Ishikawa (cell line): ENCODE measurements around the gene POLR1B.

ENCODE experiments used
- CEBPB ChIP-seq: IDR thresholded peaks from 2 replicates; pipeline ENCODE4 v1.6.1; 2012
- CREB1 ChIP-seq: IDR thresholded peaks from 2 replicates; pipeline ENCODE4 v1.6.1; 2012; ENCODE audit warnings: low read depth
- EGR1 ChIP-seq: IDR thresholded peaks from 2 replicates; pipeline ENCODE4 v1.6.1; 2012
- EP300 ChIP-seq: IDR thresholded peaks from 2 replicates; pipeline ENCODE4 v1.6.1; 2012; ENCODE audit warnings: borderline replicate concordance
- FOXM1 ChIP-seq: IDR thresholded peaks from 2 replicates; pipeline ENCODE4 v1.6.1; 2012; ENCODE audit warnings: low read depth, borderline replicate concordance
- NFIC ChIP-seq: IDR thresholded peaks from 2 replicates; pipeline ENCODE4 v1.6.1; 2012
- RAD21 ChIP-seq: IDR thresholded peaks from 2 replicates; pipeline ENCODE4 v1.6.1; 2012; ENCODE audit warnings: low read depth
- TAF1 ChIP-seq: IDR thresholded peaks from 2 replicates; pipeline ENCODE4 v1.6.1; 2012; ENCODE audit warnings: low read depth, mild to moderate bottlenecking
- TCF12 ChIP-seq: IDR thresholded peaks from 2 replicates; pipeline ENCODE4 v1.6.1; 2012; ENCODE audit warnings: low read depth
- TEAD4 ChIP-seq: IDR thresholded peaks from 2 replicates; pipeline ENCODE4 v1.6.1; 2012
- YY1 ChIP-seq: IDR thresholded peaks from 2 replicates; pipeline ENCODE4 v1.6.1; 2012; ENCODE audit warnings: low read depth
- ZBTB7A ChIP-seq: IDR thresholded peaks from 2 replicates; pipeline ENCODE4 v1.6.1; 2012; ENCODE audit warnings: low read depth
- TF ChIP-seq, protein P1 (sequence below): IDR thresholded peaks from 2 replicates; pipeline ENCODE4 v1.6.1; 2012; ENCODE audit warnings: low read depth, mild to moderate bottlenecking
- TF ChIP-seq, protein P2 (sequence below): IDR thresholded peaks from 2 replicates; pipeline ENCODE4 v1.6.1; 2012
- TF ChIP-seq, protein P3 (sequence below): IDR thresholded peaks from 2 replicates; pipeline ENCODE4 v1.6.1; 2012

Gene POLR1B

DNA sequence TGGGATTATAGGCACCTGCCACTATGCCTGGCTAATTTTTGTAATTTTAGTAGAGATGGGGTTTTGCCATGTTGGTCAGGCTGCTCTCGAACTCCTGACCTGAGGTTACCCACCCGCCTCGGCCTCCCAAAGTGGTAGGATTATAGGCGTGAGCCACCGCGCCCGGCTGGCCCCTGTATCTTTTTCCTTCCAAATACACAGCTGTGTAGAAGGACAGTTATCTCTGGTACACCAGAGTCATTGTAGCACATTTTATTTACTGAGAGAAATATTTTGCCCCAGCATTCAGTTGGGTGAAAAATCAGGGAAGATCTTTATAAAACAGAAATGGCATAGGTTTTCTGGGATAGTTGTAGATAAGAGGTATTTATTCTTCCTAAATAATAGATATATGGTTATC, 23.5 kb upstream of the POLR1B start:
- TF ChIP-seq YY1 (no peak), EGR1 (no peak), TAF1 (no peak)
- TF ChIP-seq, protein P1, sequence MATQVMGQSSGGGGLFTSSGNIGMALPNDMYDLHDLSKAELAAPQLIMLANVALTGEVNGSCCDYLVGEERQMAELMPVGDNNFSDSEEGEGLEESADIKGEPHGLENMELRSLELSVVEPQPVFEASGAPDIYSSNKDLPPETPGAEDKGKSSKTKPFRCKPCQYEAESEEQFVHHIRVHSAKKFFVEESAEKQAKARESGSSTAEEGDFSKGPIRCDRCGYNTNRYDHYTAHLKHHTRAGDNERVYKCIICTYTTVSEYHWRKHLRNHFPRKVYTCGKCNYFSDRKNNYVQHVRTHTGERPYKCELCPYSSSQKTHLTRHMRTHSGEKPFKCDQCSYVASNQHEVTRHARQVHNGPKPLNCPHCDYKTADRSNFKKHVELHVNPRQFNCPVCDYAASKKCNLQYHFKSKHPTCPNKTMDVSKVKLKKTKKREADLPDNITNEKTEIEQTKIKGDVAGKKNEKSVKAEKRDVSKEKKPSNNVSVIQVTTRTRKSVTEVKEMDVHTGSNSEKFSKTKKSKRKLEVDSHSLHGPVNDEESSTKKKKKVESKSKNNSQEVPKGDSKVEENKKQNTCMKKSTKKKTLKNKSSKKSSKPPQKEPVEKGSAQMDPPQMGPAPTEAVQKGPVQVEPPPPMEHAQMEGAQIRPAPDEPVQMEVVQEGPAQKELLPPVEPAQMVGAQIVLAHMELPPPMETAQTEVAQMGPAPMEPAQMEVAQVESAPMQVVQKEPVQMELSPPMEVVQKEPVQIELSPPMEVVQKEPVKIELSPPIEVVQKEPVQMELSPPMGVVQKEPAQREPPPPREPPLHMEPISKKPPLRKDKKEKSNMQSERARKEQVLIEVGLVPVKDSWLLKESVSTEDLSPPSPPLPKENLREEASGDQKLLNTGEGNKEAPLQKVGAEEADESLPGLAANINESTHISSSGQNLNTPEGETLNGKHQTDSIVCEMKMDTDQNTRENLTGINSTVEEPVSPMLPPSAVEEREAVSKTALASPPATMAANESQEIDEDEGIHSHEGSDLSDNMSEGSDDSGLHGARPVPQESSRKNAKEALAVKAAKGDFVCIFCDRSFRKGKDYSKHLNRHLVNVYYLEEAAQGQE, result no peak

DNA sequence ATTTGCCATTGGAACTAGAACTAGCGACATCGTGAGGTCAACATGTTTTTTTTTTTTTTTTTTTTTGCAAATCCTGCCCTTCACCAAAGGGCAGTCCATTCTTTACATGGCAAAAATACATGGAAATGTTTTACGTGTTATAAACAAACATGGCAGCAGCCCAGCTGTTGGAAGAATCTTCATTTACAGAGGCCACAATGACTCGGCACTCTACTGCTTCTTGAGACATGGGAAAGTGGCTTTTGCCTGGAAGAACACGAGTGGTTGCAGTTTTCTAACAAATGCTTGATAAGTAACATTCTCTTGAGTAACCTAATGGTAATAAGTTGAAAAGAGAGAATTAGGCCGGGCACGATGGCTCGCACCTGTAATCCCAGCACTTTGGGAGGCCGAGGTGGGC, 22.8 kb upstream of the POLR1B start:
- TF ChIP-seq EP300 (no peak), ZBTB7A (no peak), CREB1 (no peak)

DNA sequence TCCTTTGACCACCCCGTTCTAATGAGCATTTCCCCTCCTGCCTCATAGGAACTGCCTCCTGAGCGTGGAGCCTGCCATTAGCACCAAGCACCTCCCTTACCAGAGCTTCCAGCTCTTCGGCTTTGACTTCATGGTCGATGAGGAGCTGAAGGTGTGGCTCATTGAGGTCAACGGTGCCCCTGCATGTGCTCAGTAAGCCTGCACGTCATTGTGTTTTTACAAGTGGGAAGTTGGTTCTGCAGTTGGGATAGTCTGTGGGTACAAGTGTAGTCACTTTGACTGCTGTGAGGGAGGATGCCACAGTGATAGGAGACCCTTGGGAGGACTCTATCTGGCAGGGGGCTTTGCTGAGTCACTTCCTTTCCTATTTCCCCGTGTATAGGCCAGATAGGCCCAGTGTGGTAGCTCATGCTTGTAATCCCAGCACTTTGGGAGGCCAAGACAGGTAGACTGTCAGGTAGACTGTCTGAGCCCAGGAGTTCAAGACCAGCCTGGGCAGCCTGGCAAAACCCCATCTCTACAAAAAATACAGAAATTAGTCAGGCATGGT, 22.0 kb upstream of the POLR1B start:
- no peak for TF ChIP-seq FOXM1
- TF ChIP-seq EP300, result no peak
- no peak for TF ChIP-seq ZBTB7A
- TF ChIP-seq CEBPB, result no peak
- no peak for TF ChIP-seq CREB1
- no peak for TF ChIP-seq NFIC
- TF ChIP-seq TAF1, result no peak
- TF ChIP-seq, protein P2, sequence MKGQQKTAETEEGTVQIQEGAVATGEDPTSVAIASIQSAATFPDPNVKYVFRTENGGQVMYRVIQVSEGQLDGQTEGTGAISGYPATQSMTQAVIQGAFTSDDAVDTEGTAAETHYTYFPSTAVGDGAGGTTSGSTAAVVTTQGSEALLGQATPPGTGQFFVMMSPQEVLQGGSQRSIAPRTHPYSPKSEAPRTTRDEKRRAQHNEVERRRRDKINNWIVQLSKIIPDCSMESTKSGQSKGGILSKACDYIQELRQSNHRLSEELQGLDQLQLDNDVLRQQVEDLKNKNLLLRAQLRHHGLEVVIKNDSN, result no peak
- TF ChIP-seq, protein P3, sequence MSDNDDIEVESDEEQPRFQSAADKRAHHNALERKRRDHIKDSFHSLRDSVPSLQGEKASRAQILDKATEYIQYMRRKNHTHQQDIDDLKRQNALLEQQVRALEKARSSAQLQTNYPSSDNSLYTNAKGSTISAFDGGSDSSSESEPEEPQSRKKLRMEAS, result no peak
- TF ChIP-seq YY1, result no peak

DNA sequence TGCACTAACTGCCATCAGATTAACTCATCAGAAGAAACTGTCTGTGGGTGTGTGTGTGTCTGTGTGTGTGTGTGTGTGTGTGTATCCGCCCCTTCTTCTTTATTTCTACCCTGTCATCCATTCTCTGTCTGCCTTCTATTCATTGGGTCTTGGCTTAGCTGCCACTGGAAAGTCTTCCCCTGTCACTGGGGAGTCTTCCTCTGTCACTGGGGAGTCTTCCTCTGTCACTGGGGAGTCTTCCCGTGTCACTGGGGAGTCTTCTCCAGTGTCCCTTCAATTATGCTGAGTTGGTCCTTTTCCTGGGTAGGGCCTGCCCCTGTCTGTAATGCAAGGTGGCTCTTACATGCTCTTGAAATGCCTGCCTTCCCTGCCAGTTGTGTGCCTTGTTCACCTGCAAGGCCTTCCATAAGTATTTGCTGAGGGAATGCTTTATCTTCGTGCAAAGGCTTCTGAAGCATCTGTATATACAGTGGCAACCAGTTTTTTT, 18.9 kb upstream of the POLR1B start:
- TF ChIP-seq NFIC (no peak), EGR1 (no peak)

DNA sequence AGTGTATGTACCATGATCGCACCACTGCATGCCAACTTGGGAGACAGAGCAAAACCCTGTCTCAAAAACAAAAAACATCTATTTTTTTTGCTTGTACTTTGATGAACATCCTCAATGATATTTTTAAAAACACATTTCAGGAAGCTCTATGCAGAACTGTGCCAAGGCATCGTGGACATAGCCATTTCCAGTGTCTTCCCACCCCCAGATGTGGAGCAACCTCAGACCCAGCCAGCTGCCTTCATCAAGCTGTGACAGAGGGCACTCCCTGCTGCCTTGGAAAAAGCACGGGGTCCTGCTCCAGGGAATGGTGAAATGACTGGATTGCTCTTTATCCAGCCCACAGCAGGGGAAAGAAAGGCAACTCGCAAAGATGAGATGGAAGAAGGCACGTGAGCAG, 13.7 kb upstream of the POLR1B start:
- TF ChIP-seq TAF1 (no peak), CEBPB (no peak), EGR1 (no peak), EP300 (no peak), NFIC (no peak)

DNA sequence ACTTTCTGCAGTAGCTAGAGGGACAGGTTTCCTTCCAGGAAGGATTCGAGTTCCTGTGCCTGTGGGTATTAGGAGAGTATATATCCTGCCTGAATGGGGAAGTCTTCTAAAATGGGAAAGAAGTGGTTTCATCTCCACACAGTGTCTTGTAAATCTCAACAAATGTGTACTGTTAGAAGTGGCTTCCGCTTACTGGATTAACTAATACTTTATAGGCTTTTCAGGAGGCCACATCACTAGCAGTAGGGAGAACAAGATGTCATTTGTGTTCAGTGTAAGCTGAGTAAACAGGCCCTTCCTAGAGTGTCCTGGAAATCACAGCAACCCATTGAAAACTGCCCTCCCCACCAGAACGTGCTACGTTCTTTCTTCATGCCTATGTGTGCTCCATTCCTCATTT, 12.5 kb upstream of the POLR1B start:
- TF ChIP-seq TEAD4 (no peak), NFIC (no peak), CEBPB (no peak), TAF1 (no peak), EGR1 (no peak)

DNA sequence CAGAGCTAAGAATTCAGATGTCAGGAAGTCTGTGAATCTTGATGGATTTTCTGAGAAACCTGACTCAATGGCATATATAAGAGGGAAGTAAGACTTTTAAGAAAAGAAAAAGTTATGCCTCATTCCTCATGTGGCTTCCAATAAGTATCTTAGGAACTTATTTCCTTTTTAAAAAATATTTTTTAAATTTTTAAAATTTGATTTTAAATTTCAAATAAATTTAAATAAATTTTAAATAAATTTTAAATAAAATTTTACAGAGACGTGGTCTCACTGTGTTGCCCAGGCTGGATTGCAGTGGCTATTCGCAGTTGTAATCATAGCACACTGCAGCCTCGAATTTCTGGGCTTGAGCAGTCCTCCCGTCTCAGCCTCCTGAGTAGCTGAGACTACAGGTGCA, 11.5 kb upstream of the POLR1B start:
- TF ChIP-seq EP300 (no peak), YY1 (no peak), CREB1 (no peak), TAF1 (no peak), RAD21 (no peak), TEAD4 (no peak)

DNA sequence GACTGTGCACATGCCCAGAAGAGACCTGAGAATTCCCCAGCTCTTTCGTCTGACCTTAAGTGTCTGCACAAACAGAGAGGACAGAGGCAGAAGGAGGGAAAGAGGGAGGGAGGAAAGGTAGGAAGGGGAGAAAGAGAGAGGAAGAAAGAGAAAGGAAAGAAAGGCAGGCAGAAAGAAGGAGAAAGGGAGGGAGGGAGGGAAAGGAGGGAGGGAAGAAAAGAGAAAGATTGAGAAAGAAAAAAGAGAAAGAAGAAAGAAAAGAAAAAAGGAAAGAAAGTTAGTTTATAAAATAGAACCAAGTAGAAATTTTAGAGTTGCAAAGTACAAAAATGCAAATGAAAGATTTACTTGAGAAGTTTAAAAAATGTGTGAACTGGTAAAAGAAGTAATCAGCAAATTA, 7.4 kb upstream of the POLR1B start:
- TF ChIP-seq, protein P1, result no peak
- TF ChIP-seq RAD21, result no peak
- no peak for TF ChIP-seq FOXM1
- no peak for TF ChIP-seq EGR1
- no peak for TF ChIP-seq YY1
- TF ChIP-seq, protein P3, result no peak
- TF ChIP-seq TCF12, result no peak
- TF ChIP-seq TEAD4, result no peak
- no peak for TF ChIP-seq EP300
- TF ChIP-seq CREB1, result no peak
- TF ChIP-seq NFIC, result no peak
